GM21786 (cell line): ENCODE results near the gene TXNRD1.
A peak's percentile ranks its signal among the peaks of the same experiment; 100 is the strongest.
"Not testable (repeated sequence)": the region's sequence is repeated elsewhere in the genome, so short reads cannot be mapped to it uniquely, and the experiment has no call there.

Source experiments
- ATAC-seq: cut with Tn5 transposase; IDR thresholded peaks from one replicate; pipeline ENCODE4 v1.9.1; 2021; ENCODE audit not compliant: unreplicated experiment

The TXNRD1 gene

GRCh38 chr12:104215638-104216297 is at the start of gene TXNRD1:
Gene TXNRD1 (plus strand): TSS chr12:104215779. CDS start chr12:104215803, 24 bp downstream.
- peak; percentile 91 for ATAC-seq

GRCh38 chr12:104165801-104166200 is 49.8 kb upstream of the TXNRD1 start:
- ATAC-seq, result no peak

- no peak for ATAC-seq
Measured at GRCh38 chr12:104166465-104166864, 49.1 kb upstream of the TXNRD1 start.

GRCh38 chr12:104167519-104168458 is 47.8 kb upstream of the TXNRD1 start:
- no peak for ATAC-seq

GRCh38 chr12:104168596-104168995 is 47.0 kb upstream of the TXNRD1 start:
- no peak for ATAC-seq

- no peak for ATAC-seq
Measured at GRCh38 chr12:104171785-104172569, 43.6 kb upstream of the TXNRD1 start.

- ATAC-seq, result no peak
Measured at GRCh38 chr12:104172570-104172947, 43.0 kb upstream of the TXNRD1 start.

- ATAC-seq, result not testable (repeated sequence)
Measured at GRCh38 chr12:104173804-104174203, 41.8 kb upstream of the TXNRD1 start.

GRCh38 chr12:104175726-104176247 is 39.8 kb upstream of the TXNRD1 start:
- ATAC-seq, result no peak

- no peak for ATAC-seq
Measured at GRCh38 chr12:104177336-104177662, 38.3 kb upstream of the TXNRD1 start.

GRCh38 chr12:104177663-104178501 is 37.7 kb upstream of the TXNRD1 start:
- no peak for ATAC-seq

- ATAC-seq, result no peak
Measured at GRCh38 chr12:104180374-104180773, 35.2 kb upstream of the TXNRD1 start.

GRCh38 chr12:104181313-104181712 is 34.3 kb upstream of the TXNRD1 start:
- ATAC-seq, result no peak

- ATAC-seq, result no peak
Measured at GRCh38 chr12:104182144-104182543, 33.4 kb upstream of the TXNRD1 start.

GRCh38 chr12:104182621-104183378 is 32.8 kb upstream of the TXNRD1 start:
- no peak for ATAC-seq

- no peak for ATAC-seq
Measured at GRCh38 chr12:104183443-104183842, 32.1 kb upstream of the TXNRD1 start.

- ATAC-seq, result no peak
Measured at GRCh38 chr12:104187446-104188155, 28.0 kb upstream of the TXNRD1 start.

GRCh38 chr12:104188534-104188933 is 27.0 kb upstream of the TXNRD1 start:
- no peak for ATAC-seq
